Small intestine (tissue), 7 donors: Measurements from ENCODE around the gene CBLIF. TPM values are rescaled to one million over a fixed set of nuclear protein-coding genes. Genes with fewer than 3 reads are reported as not detected.
A peak's percentile ranks its signal among the peaks of the same experiment; 100 is the strongest.
"Not testable (repeated sequence)": the region's sequence is repeated elsewhere in the genome, so short reads cannot be mapped to it uniquely, and the experiment has no call there.

Experiments used
- DNase-seq, 2 donors: peaks; one replicate each; pipeline versions ENCODE4 v3.0.0 to v3.0.0-alpha.2; 2013
- FAIRE-seq: peaks from 2 replicates; lab custom pipeline; 2012; peaks lifted over from hg19 to GRCh38; lab: Jason Lieb, UNC
- H3K27ac ChIP-seq, 3 donors: one replicate each; pipeline ENCODE4 v1.5.1; 2013; ENCODE audit warnings: low read length in 2 of 3, mild to moderate bottlenecking in 2 of 3, control low read depth in 1 of 3, inconsistent platforms in 1 of 3, low read depth in 1 of 3, moderate library complexity in 1 of 3
- H3K27me3 ChIP-seq, 3 donors: one replicate each; pipeline ENCODE4 v1.6.1; 2013; ENCODE audit warnings: low read length in 3 of 3, inconsistent platforms in 1 of 3; ENCODE audit not compliant: control insufficient read depth in 3 of 3, insufficient read depth in 3 of 3
- H3K36me3 ChIP-seq, 3 donors: one replicate each; pipeline ENCODE4 v1.6.1; 2013; ENCODE audit warnings: low read length in 3 of 3, inconsistent platforms in 1 of 3, low read depth in 1 of 3, mild to moderate bottlenecking in 1 of 3, moderate library complexity in 1 of 3; ENCODE audit not compliant: control insufficient read depth in 3 of 3, insufficient read depth in 2 of 3
- H3K4me1 ChIP-seq, 3 donors: one replicate each; pipeline ENCODE4 v1.6.1; 2013; ENCODE audit warnings: low read length in 2 of 3, inconsistent platforms in 1 of 3, low read depth in 1 of 3, mild to moderate bottlenecking in 1 of 3, moderate library complexity in 1 of 3; ENCODE audit not compliant: control insufficient read depth in 3 of 3, insufficient read depth in 2 of 3
- H3K4me3 ChIP-seq, 3 donors: one replicate each; pipeline ENCODE4 v1.5.1; 2013; ENCODE audit warnings: low read length in 3 of 3, control low read depth in 1 of 3, inconsistent platforms in 1 of 3, low read depth in 1 of 3, mild to moderate bottlenecking in 1 of 3, moderate library complexity in 1 of 3
- H3K9me3 ChIP-seq, 2 donors: one replicate each; pipeline ENCODE4 v1.6.1; 2013; ENCODE audit warnings: low read depth in 1 of 2, low read length in 1 of 2; ENCODE audit not compliant: control insufficient read depth in 2 of 2, insufficient read depth in 1 of 2
- WGBS, 3 donors: extraction: QIAGEN DNeasy Blood & Tissue Kit; methylation state at CpG; one replicate each; pipeline ENCODE4 v1.1.7; 2013; 5-methylcytosine and 5-hydroxymethylcytosine counted together
- polyA plus RNA-seq, 4 donors: library from polyadenylated mRNA; stranded (reverse) in 3 of 4; unstranded in 1 of 4; fragments of 200-250 nt in 3 of 4; fragments of 120-200 nt in 1 of 4; gene quantifications; one replicate each; pipeline versions ENCODE4 v1.2.1 to v1.2.3, GENCODE V29; 2013
- donor health status: healthy with polysubstance abuse.
- donor health status: control.
- donor health status: control.
- donor health status: Bipolar disorder and iron deficiency.
- donor health status: healthy.

Gene CBLIF
- polyA plus RNA-seq, 4 donors: 0.13 to 2.1 TPM; not detected in 2

DNA sequence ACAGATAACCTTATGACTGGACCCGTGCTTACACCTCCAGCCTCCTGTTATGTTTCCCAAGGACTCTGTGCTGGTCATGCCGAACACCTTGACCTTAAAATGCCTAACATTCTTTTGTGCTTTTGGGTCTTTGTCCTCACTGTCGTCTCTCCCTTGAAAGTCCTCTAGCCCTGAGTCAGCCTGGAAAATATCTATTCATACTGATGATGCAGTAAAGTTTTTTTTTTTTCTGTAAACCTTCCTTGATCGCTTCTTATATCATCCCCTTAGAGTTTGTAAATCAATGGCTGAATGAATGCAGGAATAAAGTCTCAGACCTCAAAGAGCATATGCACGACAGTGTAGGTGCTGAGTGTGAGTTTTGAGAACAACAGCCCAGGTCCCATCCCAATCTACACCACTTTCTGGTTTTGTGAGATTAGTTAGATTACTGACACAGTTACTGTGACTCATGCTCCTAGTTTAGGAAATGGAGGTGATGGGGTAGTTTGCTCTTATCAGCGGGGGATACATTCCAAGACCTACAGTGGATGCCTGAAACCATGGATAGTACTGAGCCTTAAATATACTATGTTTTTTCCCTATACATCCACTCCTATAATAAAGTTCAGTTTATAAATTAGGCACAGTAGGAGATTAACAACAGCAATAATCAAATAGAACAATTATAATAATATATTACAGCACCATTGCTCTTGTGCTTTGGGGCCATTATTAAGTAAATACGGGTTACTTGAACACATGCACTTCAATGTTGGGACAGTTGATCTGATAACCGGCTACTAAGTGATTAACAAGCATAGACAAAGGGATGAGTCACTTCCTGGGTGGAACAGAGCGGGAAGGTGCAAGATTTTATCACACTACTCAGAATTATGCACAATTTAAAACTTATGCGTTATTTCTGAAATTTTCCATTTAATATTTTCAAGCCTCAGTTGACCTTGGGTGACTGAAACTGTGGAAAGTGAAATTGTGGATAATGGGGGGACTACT, 12.4 kb upstream of the CBLIF start:
- peak in 1 of 2 donors; percentile 24 for DNase-seq
- H3K36me3 ChIP-seq: no peaks in the 10 kb centered on the region
- no peaks in the 10 kb centered on the region for H3K4me1 ChIP-seq
- no peak for FAIRE-seq
- H3K4me3 ChIP-seq: no peak overlapping the region
- H3K9me3 ChIP-seq: no peaks in the 10 kb centered on the region
- H3K27ac ChIP-seq: no peak overlapping the region
- H3K27me3 ChIP-seq: no peaks in the 10 kb centered on the region
- 63 to 68% (median 66%) methylated on average over 10 of the region's 10 CpGs for WGBS, 3 donors

DNA sequence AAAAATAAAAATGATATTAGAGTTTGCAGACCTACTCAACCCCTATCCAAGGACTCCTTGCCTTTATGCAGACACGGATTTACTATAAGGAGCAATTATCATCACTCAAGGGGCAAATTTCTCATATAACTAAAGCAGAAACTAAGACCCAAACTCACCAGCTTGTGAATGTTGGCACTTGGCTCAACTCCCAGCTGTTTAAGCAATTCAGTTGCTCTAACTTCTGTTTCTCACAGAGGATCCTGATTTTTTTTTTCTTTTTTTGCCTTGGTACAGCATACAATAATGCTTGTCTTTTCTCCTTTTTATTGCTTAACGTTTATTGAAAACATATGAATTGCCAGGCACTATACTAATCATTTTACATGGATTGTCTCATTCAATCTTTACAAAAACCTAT, 9.6 kb upstream of the CBLIF start:
- DNase-seq: no peak
- no peaks in the 10 kb centered on the region for H3K36me3 ChIP-seq

DNA sequence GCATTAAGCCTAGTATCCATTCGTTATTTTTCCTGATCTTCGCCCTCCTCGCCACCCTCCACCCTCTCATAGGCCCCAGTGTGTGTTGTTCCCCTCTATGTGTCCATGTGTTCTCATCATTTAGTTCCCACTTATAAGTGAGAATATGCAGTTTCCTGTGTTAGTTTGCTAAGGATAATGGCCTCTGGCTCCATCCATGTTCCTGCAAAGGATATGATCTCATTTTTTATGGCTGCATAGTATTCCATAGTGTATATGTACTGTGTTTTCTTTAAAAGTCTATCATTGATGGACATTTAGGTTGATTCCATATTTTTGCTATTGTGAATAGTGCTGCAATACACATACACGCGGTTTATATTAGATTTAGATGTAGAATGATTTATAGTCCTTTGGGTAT, 6.1 kb upstream of the CBLIF start:
- H3K4me1 ChIP-seq: peaks cover 0 to 11% (median 2%) of the 10 kb centered on the region in 3 donors
- H3K27me3 ChIP-seq, H3K27ac ChIP-seq, H3K36me3 ChIP-seq, H3K4me3 ChIP-seq, DNase-seq, FAIRE-seq, H3K9me3 ChIP-seq: not testable (repeated sequence)
- 92 to 95% (median 93%) methylated on average over 5 of the region's 5 CpGs for WGBS, 3 donors

More for the DNA sequence above, 9.6 kb upstream of the CBLIF start:
- Histone ChIP-seq H3K27me3 (no peaks in the 10 kb centered on the region), H3K9me3 (no peaks in the 10 kb centered on the region), H3K4me1 (no peaks in the 10 kb centered on the region), H3K4me3 (no peak overlapping the region), H3K27ac (no peak overlapping the region)
- no peak for FAIRE-seq
- 33 to 58% (median 47%) methylated on average over 2 of the region's 2 CpGs for WGBS, 3 donors

DNA sequence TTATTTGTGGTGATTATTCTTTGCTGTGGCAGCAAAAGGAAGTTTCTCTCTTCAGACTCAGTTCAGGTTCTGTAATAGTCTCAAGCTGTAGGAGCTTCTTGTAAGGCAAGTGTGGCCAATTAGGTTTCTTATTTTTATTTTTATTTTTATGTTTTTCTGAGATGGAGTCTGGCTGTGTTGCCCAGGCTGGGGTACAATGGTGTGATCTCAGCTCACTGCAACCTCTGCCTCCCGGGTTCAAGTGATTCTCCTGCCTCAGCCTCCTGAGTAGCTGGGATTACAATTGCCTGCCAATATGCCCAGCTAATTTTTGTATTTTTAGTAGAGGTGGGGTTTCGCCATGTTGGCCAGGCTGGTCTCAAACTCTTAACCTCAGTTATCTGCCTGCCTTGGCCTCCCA, 4.3 kb upstream of the CBLIF start:
- H3K27ac ChIP-seq: peak overlapping the region in 2 of 3 donors; percentile 61 to 67

DNA sequence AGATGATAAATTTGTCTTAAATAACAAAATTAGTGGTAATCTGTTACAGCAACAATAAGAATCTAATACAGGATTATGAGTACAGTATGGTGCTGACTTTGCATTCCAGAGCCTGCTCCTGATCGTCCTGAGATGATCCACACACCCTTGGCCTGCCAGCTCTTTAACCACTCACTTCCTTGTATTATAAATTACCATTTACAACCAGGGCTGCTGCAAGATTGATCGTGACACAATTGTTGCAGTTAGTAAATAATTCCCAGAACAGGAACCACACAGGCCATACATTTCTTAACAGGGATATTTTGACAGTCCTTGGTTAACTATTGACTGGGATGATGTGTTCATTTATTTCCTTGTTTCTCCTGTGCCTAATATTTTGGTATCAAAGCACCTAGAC, 3.8 kb upstream of the CBLIF start:
- 12 to 15% (median 13%) methylated on average over 2 of the region's 2 CpGs for WGBS, 3 donors
- Histone ChIP-seq H3K27ac (peak overlapping the region in 2 of 3 donors; percentile 61 to 67), H3K36me3 (no peaks in the 10 kb centered on the region), H3K4me3 (no peak overlapping the region), H3K9me3 (no peaks in the 10 kb centered on the region), H3K4me1 (peaks cover 0 to 11% (median 2%) of the 10 kb centered on the region in 3 donors), H3K27me3 (no peaks in the 10 kb centered on the region)
- DNase-seq (peak; percentile 86 to 90), FAIRE-seq (no peak)

More for the DNA sequence above, 4.3 kb upstream of the CBLIF start:
- not testable (repeated sequence) for H3K36me3 ChIP-seq, H3K4me3 ChIP-seq, H3K27me3 ChIP-seq, DNase-seq, H3K9me3 ChIP-seq, FAIRE-seq
- WGBS, 3 donors: 91 to 93% (median 92%) methylated on average over 2 of the region's 2 CpGs
- H3K4me1 ChIP-seq: peaks cover 0 to 11% (median 2%) of the 10 kb centered on the region in 3 donors

DNA sequence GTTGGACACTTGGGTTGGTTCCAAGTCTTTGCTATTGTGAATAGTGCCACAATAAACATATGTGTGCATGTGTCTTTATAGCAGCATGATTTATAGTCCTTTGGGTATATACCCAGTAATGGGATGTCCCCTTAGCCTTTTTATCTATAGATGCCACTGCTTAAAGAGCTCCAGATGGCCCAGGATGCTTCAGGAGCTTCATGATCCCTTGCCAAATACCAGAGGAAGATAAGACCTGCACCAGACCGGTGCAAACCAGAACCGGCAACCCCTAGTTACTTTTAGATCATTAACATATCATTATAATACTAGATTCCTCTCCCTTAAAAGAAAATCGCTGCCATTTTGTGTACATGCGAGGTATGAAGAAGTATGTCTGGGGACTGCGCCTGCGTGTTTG, 3.1 kb upstream of the CBLIF start:
- not testable (repeated sequence) for FAIRE-seq, H3K9me3 ChIP-seq, DNase-seq, H3K27me3 ChIP-seq, H3K4me3 ChIP-seq, H3K36me3 ChIP-seq
- WGBS, 3 donors: 89 to 92% (median 89%) methylated on average over 6 of the region's 6 CpGs
- Histone ChIP-seq H3K4me1 (peaks cover 0 to 11% (median 2%) of the 10 kb centered on the region in 3 donors), H3K27ac (peak overlapping the region in 2 of 3 donors; percentile 35 to 59)

DNA sequence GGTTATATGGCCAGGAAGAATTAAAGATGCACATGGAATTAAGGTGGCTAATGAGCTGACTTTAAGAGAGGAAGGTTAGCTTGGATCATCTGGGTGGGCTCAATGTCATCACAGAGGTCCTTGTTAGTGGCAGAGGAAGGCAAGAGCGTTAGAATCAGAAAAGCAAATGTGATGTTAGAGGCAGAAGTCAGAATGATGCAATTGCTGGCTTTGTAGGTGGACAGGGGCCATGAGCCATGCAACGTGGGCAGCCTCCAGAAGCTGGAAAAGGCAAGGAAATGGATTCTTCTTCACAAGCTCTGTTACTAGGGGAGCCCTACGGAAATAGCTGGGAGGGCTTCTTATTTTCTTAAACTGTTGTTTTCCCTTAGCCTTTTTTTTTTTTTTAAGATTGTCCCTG, 2.3 kb upstream of the CBLIF start:
- 85 to 96% (median 87%) methylated on average over 3 of the region's 3 CpGs for WGBS, 3 donors
- Histone ChIP-seq H3K27me3 (no peaks in the 10 kb centered on the region), H3K36me3 (no peaks in the 10 kb centered on the region), H3K9me3 (no peaks in the 10 kb centered on the region), H3K27ac (no peak overlapping the region), H3K4me1 (peaks cover 0 to 11% (median 2%) of the 10 kb centered on the region in 3 donors), H3K4me3 (no peak overlapping the region)
- DNase-seq: no peak
- no peak for FAIRE-seq

DNA sequence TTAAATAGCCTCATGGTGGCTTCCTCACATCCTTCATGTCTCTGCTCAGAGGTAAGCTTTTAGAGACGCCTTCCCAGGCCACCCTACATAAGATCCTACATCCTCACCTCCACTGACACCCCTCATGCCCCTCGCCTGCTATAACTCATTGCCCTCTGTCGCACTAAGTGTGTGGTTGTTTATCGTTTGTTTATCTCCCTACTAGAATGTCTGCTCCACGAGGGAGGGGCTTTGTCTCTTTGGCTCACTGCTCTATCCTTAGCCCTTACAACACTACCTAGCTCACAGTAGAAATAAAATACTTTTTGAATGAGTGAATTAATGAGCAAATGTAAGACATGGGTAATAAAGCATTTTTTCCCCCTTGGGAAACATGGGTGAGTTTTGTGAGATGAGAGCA, 1.3 kb upstream of the CBLIF start:
- 64 to 87% (median 72%) methylated on average over 5 of the region's 5 CpGs for WGBS, 3 donors
- FAIRE-seq: no peak
- H3K27ac ChIP-seq: no peak overlapping the region

More for the DNA sequence above, 1.3 kb upstream of the CBLIF start:
- H3K36me3 ChIP-seq: no peaks in the 10 kb centered on the region
- no peak for DNase-seq
- no peak overlapping the region for H3K4me3 ChIP-seq
- H3K4me1 ChIP-seq: peaks cover 0 to 11% (median 2%) of the 10 kb centered on the region in 3 donors
- H3K27me3 ChIP-seq: no peaks in the 10 kb centered on the region
- no peaks in the 10 kb centered on the region for H3K9me3 ChIP-seq
